Measurements from ENCODE around the gene WNT2B. TPM values are rescaled to one million over a fixed set of nuclear protein-coding genes. Genes with fewer than 3 reads are reported as not detected.
"Not testable (repeated sequence)": the region's sequence is repeated elsewhere in the genome, so short reads cannot be mapped to it uniquely, and the experiment has no call there.

The WNT2B gene
- total RNA-seq, 1 experiment from 2014 or later: 1.6 TPM

- no peaks in the 10 kb centered on the region for H3K27me3 ChIP-seq (ENCODE audit: control insufficient read depth, insufficient read depth, low read length)
- intact Hi-C loops (cut with micrococcal nuclease; ENCODE audit: unreplicated experiment): loop anchor here (1.0 kb wide), 1 partner anchor 75 kb away; no protein-coding TSS in a partner anchor
- H3K4me3 ChIP-seq (ENCODE audit: low read depth in 2 of 2, low read length in 2 of 2): peak overlapping the region; percentile 34 to 61
- no peaks in the 10 kb centered on the region for H3K9me3 ChIP-seq (ENCODE audit: control insufficient read depth, insufficient read depth, low read depth, low read length)
- ATAC-seq: peak; percentile 94
- BruUV-seq (replicated peaks): no TSS peak
- peak; percentile 64 for DNase-seq (ENCODE audit: low read depth, low spot score)
- ChIA-PET CTCF (interaction anchor here (0.6 kb wide), 2 partner anchors 50 to 207 kb away, joined by 3 read pairs; no protein-coding TSS in a partner anchor), POLR2A (no interaction called here)
- TF ChIP-seq CTCF (IDR thresholded peaks at IDR 0.05) (peak; percentile 82), POLR2AphosphoS5 (IDR thresholded peaks at IDR 0.05; ENCODE audit: low read depth, low read length) (no peak; the same call in 1 of the 2 replicates)
- H3K4me1 ChIP-seq (ENCODE audit: control insufficient read depth, insufficient read depth, low read length): no peaks in the 10 kb centered on the region; the same call in 1 of the 2 replicates
- H3K27ac ChIP-seq (ENCODE audit: low read length): peak overlapping the region; percentile 83
- in situ Hi-C loops (cut with HindIII; ENCODE audit: low pct_unique_long_range_greater_than_20kb, low sequenced_read_pairs): no loop called here
- H3K36me3 ChIP-seq (ENCODE audit: control insufficient read depth, insufficient read depth, low read length): no peaks in the 10 kb centered on the region
These were observed 42.6 kb upstream of the WNT2B start for GRCh38 chr1:112466078-112466660.

GRCh38 chr1:112470324-112470723 is 38.4 kb upstream of the WNT2B start:
- intact Hi-C loops (cut with micrococcal nuclease; ENCODE audit: unreplicated experiment); H3K4me1 ChIP-seq (ENCODE audit: control insufficient read depth, insufficient read depth, low read length); BruUV-seq (replicated peaks); H3K4me3 ChIP-seq (ENCODE audit: low read depth in 2 of 2, low read length in 2 of 2); H3K27ac ChIP-seq (ENCODE audit: low read length); CTCF ChIA-PET; H3K9me3 ChIP-seq (ENCODE audit: control insufficient read depth, insufficient read depth, low read depth, low read length); DNase-seq (ENCODE audit: low read depth, low spot score); ATAC-seq; in situ Hi-C loops (cut with HindIII; ENCODE audit: low pct_unique_long_range_greater_than_20kb, low sequenced_read_pairs); POLR2A ChIA-PET; H3K27me3 ChIP-seq (ENCODE audit: control insufficient read depth, insufficient read depth, low read length); H3K36me3 ChIP-seq (ENCODE audit: control insufficient read depth, insufficient read depth, low read length): not testable (repeated sequence)

GRCh38 chr1:112470966-112471365 is 37.8 kb upstream of the WNT2B start:
- in situ Hi-C loops (cut with HindIII; ENCODE audit: low pct_unique_long_range_greater_than_20kb, low sequenced_read_pairs): no loop called here
- H3K27ac ChIP-seq (ENCODE audit: low read length): no peak overlapping the region
- no TSS peak for BruUV-seq (replicated peaks)

More at GRCh38 chr1:112470966-112471365, 37.8 kb upstream of the WNT2B start:
- H3K9me3 ChIP-seq (ENCODE audit: control insufficient read depth, insufficient read depth, low read depth, low read length): no peaks in the 10 kb centered on the region
- no peaks in the 10 kb centered on the region; the same call in 1 of the 2 replicates for H3K4me1 ChIP-seq (ENCODE audit: control insufficient read depth, insufficient read depth, low read length)
- CTCF ChIA-PET: no interaction called here
- ATAC-seq (no peak), DNase-seq (ENCODE audit: low read depth, low spot score) (no peak)
- TF ChIP-seq TCF7L2 (IDR thresholded peaks at IDR 0.05; ENCODE audit: low read depth, low read length) (no peak), CTCF (IDR thresholded peaks at IDR 0.05) (no peak), REST (IDR thresholded peaks at IDR 0.05; ENCODE audit: insufficient read depth in 1 of 2, low read depth in 2 of 2, low read length in 1 of 2) (no peak), POLR2AphosphoS5 (IDR thresholded peaks at IDR 0.05; ENCODE audit: low read depth, low read length) (no peak), SIN3A (IDR thresholded peaks at IDR 0.05; ENCODE audit: borderline replicate concordance, insufficient read depth, low read depth, low read length) (no peak)
- intact Hi-C loops (cut with micrococcal nuclease; ENCODE audit: unreplicated experiment): no loop called here
- H3K27me3 ChIP-seq (ENCODE audit: control insufficient read depth, insufficient read depth, low read length): no peaks in the 10 kb centered on the region
- H3K36me3 ChIP-seq (ENCODE audit: control insufficient read depth, insufficient read depth, low read length): no peaks in the 10 kb centered on the region
- H3K4me3 ChIP-seq (ENCODE audit: low read depth in 2 of 2, low read length in 2 of 2): no peak overlapping the region
- POLR2A ChIA-PET: no interaction called here

Measured in Panc1 (cell line).